IPS DF 4.7 (cell line): ENCODE results near the gene RNF220.

Source experiments
- DNase-seq: peaks from one replicate; pipeline ENCODE4 v3.0.0-alpha.2; 2013; ENCODE audit warnings: low spot score; ENCODE audit errors: extremely low read depth

RNF220 gene

DNA sequence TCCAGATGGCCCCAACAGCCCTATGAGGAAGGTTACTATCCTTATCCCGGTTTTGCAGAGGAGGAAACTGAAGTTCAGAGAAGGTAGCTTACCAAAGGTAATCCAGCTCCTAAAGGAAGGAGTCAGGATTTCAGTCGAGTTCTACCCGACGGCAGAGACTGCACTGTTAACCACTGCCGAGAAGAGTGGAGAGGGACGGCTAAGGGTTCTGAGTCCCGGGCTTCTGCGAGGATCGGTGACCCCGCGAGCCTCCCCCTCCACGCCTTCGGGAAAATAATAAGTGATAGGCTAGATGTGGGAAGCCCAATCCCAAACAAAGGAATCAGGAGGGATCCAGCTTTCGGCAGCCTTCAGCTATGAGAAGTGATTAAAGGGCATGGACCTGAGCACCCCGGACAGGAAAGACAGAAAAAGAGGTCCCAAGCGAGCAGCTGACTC is 268.6 kb downstream of the RNF220 start:
- DNase-seq: no peak

DNA sequence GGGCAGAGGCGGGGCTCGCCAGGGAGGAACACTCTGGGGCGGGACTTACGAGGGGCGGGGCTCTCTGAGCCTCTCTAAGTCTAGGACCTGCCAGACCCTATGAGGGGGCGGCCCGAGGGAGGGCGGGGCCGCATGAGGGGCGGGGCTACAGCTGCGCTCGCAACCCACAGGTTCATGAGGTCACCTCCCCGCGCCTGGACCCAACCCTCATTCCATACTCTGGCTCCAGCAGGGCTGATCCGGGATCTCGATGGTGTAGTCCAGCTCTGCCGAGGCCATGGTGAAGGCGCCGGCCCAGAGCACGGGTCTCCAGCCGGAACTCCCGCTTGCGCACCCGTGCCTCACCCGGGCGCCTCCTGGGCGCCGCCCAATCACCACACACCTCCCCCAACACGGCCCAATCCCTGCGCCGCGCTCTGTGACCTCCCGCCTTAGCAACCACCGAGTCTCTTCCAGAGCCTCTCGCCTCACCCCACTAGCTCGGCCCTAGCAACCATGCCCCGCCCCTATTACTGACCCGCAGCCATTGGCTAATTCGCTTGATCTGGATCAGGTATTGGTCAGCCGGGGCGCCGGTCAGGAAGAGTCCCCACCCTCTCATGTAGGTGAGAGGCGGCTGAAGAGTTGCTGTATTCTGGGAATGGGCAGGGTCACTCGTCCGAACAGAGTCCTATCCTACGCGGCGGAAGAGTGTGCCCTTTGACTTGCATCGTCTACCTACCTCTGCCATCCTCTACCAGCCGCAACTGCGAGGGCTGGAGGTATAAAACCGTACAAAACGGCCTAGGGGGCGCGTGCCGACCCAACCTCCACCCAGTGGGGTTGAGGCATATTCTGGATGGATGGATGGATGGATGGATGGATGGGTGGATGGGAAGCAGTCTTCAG is 269.3 kb downstream of the RNF220 start, which contains the start of the genes ARMH1 and TMEM53:
Gene ARMH1, plus strand, starts transcription at position 602 of the 888 bp plus-strand sequence. CDS start 14,984 bp downstream, outside the sequence.
Gene TMEM53, minus strand, starts transcription at position 369 of the 888 bp plus-strand sequence. Its CDS starts 90 bp downstream, at position 279.
- DNase-seq: peak; percentile 93

DNA sequence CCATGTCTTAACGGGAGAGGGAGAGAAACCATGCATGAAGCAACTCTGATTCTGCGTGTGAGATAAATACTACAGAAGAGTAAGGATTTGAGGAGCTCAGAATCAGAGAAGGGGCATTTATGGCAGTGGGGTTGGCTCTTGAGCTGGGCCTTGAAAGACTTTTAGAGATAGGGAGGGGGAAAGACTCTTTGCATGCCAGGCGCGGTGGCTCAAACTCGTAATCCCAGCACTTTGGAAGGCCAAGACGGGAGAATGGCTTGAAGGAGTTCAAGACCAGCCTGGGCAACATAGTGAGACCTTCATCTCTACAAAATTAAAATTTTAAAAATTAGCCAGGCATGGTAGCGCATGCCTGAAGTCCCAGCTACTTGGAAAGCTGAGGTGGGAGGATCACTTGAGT is 270.1 kb downstream of the RNF220 start:
- DNase-seq: no peak

DNA sequence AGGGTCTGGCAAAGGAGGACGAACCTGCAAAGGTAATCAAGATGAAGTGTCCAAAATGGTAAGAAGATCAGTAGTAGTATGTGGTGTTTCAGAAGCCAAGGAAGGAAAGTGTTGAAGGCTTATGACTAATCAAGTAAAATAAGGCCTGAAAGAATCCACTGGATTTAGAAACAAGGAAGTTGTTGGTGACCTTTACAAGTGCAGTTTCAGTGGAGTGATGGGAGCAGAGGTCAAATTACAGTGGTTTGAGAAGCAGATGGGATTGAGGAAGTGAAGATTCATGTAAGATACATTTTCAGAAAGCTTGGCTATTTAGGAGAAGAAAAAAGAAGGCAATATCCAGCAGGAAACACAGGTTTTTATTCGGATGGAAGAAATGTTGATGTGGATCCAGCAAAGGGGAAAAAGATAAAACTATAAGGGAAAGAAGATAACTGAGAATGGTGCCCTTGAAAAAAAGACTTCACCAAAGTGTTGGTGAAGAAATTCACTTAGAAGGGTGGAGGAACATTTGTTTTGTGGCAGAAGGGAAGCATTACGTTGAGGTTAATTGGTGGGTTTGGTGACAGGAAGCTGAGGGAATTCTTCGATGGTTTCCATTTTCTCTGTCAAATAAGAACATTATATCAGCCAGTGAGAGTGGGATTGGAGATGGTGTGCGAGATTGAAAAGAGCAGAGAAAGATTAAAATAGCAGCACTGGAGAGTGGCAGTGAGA is 271.6 kb downstream of the RNF220 start:
- no peak for DNase-seq

DNA sequence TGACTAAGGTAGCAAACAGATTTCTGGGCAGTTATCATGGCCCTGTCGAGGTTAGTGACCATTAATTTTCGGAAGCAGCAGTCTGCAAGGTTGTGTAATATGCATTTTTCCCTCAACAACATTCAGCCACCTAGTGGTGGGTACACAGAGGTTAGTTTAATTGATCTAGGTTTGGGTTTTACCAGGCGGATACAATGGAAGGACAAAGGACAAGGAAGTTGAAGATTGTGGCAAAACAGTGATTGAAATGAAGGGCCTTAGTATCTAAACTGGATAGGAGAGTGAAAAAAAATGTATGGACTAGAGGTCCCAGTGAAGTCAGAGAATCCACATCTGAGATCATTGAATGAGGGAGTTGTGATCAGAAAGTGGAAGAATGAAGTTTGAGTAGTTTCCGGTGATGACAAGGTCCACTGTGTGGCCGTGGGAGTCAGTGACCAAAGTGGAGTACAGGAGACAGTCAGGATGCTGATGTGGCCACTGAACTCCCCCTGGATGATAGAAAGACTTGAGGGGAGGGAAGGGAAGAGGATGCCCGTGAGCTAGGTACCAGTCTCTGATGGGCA is 272.2 kb downstream of the RNF220 start:
- no peak for DNase-seq

DNA sequence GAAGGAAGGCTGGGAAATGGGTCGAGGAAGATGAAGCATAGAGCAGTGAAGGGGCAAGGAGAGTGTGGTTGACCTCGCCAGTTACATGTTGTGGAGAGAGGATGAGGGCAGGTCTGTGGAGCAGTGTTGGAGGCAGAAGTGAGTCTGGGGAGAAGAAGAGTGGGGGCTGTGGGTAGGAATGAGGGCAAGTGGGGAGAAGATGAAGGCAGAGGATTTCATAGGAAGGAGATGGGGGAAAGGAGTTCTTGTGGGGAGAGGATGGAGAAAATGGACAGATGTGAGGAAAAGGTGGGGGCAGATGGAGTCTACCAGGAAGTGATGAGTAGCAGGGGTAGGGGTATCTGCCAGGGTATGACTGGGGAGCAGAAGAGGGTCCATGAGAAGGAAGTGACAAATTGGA is 273.1 kb downstream of the RNF220 start:
- DNase-seq: no peak

DNA sequence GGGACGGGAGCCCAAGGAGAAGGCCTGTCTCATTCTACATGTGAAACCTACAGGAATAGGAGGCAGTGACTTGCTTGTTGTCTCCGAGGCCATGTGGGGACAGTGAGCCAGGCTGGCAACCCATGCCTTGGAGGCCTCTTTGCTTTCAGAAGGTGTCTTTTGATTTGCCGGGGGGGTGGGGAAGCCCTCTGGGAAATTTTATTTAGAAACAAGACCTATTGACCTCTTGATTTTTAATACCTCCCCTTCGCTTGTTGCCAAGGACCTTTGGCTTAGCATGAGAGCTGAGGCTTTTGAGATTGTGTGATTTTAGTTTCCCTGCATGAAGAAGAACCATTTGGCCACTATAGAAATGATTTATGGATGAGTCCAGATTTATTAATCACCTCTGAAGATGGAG is 273.6 kb downstream of the RNF220 start:
- DNase-seq: no peak

DNA sequence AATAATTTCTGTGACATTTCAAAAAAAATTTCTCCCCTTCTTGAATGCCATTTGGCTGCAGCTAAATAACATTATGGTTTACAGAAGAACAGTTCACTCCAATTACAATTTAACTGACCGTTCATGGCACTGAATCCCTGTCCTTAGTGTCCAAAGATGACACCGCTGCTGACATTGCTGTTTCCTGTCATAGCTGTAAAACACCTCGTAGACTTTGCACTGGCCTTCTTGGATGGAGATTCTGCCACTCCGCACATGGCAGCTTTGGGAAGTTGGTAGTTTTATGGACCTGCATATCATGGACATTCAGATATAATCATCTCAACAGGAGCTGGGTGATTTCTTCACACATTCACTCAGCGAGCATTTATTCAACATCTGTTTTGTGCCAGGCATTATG is 274.4 kb downstream of the RNF220 start:
- no peak for DNase-seq

DNA sequence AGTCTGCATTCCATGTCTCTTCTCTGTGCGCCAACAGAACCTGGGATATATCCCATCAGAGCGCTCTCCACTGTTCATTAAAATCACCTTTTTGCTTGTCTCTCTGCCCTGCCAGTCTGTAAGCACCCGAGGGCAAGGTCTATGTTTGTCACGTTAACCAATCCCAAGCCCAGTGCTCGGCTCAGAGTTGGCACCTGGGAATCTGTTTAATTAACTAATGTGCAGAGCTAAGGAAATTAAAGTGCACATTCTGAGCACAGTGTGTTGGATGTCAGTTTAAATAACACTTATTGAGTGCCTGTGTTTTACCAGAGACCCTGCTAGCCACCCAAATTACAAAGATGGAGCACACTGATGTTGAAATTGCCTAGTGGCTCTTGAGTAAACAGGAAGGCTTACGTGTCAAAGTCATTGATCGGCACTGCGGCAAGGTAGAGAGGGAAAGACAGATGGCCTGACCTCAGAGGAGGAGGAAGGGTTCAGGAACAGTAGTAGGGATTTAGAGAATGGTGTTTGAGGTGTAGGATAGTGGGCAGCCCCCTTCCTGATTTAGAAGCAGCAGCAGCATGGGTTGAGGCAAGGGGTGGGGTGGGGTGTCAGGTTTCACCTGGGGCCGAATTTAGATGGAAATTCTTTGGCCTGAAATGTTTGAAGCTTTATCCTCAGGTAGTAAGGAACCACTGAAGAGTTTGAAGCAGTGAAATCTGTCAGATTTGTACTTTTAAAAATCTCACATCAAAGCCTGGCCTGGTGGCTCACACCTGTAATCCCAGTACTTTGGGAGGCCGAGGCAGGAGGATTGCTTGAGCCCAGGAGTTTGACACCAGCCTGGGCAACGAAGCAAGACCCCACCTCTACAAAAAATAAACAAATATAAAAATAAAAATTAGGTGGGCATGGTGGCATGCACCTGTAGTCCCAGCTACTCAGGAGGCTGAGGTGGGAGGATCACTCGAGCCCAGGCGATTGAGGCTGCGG is 277.1 kb downstream of the RNF220 start:
- no peak for DNase-seq

DNA sequence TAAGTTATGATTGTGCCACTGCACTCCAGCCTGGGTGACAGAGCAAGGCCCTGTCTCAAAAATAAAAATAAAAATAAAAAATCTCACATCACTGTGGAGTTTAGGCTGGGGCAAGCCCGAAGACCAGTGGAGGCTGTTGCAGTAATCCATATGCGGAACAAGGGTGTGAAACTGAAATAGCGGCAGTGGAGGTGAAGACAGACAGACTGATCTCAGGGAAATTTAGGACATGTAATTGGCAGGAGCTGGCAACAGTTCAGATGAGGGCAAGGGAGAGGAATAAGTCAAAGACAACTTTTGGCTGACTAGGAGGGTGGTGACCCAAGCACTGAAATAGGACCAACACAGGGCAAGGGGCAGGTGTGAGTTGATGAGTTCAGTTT is 277.8 kb downstream of the RNF220 start:
- DNase-seq: no peak

DNA sequence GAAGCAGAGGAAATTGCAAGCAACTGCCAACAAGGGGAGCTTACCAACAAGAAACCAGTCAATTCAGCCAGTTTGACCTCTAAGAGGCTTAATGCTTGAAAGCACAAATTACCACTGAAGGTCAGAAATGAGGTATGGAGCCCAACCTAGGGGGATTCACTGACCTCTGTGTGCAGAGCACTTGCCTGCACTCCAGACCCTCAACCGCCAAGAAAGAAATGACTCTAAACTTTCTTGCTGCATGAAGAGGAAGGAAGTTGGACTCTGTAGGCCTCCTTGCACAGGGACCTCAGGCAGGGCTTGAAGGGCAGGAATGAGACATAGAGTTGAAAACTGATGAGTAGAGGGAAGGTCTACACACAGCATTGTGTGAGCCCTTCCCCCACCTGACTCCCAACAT is 279.5 kb downstream of the RNF220 start:
- DNase-seq: no peak

DNA sequence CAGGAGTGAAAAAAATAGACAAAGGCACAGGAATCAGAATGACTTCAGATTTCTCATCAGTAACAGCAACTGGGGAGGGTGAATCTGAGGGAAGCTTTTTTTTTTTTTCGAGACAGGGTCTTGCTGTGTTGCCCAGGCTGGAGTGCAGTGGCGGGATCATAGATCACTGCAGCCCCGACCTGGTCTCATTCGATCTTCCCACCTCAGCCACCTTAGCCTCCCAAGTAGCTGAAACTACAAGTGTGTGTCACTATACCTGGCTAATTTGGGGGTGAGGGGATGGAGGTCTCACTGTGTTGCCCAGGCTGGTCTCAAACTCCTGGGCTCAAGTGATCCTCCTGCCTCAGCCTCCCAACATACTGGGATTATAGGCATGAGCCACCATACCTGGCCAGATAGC is 280.2 kb downstream of the RNF220 start:
- no peak for DNase-seq

DNA sequence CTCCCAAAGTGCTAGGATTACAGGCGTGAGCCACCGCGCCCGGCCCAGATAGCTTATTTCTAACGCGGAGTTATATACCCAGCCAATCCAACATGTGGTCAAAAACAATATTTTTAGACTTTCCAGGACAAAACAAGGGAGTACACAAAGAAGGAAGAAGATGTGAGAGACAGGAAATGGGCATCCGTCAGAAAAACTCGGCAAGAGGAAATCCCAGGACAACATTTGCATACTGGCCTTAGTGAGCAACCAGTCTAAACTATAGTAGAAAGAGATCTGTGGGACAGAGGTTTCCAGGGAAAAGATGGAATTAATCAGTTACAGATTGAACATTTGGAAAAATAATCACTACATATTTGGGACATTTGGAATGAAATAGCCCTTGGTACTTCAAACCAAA is 280.8 kb downstream of the RNF220 start:
- DNase-seq: no peak

DNA sequence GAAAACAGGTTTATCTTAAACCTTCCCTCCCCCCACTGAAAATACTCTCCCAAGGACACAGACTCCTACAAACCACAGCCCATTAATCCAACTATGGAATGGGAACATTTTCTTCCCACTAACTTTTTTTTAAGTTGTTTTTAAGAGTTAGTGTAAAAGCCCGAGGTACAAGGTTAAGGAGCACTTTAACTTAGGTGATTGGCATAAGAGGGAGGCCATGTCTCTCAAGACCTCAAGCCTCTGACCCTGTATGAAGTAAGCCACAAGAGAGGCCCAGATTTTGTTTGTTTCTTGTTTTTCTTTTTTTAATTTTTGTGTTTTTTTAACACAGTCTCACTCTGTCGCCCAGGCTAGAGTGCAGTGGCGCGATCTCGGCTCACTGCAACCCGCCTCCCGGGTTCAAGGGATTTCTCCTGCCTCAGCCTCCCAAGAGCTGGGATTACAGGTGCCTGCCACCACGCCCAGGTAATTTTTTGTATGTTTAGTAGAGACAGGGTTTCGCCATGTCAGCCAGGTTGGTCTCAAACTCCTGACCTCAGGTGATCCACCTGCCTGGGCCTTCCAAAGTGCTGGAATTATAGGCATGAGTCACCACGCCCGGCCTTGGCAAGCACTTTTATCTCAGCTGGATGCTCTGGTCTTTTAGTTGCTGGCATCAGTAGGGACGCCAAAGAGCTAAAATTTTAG is 283.8 kb downstream of the RNF220 start:
- no peak for DNase-seq

DNA sequence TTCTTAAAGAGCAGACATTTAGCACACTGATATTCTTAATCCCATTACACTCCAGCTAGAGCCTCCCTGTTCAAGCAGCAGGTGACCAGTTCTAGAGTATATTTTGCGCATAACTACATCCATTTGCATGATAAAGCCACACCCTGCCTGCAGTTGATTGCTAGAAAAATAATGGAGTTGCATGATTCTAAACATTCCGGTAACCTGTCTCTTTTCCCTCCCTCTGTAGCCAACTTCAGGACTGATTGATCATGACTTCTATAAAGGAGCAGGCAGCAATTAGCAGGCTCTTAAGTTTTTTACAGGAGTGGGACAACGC is 284.4 kb downstream of the RNF220 start:
- no peak for DNase-seq

DNA sequence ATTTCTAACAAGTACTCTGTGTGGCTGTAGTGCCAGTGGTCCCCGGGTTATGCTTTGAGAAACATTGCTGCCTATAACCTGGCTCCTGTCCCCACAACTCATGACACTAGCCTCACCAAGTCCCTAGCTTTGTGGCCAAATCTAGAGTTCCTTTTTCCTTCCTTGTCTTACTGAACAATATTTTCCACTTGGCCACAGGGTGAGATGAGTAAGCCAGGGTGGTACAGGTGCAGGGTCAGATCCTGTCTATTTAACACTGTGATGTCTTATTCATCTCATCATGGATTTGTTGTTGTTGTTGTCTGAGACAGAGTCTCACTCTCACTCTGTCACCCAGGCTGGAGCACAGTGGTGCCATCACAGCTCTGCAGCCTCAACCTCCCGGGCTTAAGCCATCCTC is 288.1 kb downstream of the RNF220 start:
- no peak for DNase-seq

DNA sequence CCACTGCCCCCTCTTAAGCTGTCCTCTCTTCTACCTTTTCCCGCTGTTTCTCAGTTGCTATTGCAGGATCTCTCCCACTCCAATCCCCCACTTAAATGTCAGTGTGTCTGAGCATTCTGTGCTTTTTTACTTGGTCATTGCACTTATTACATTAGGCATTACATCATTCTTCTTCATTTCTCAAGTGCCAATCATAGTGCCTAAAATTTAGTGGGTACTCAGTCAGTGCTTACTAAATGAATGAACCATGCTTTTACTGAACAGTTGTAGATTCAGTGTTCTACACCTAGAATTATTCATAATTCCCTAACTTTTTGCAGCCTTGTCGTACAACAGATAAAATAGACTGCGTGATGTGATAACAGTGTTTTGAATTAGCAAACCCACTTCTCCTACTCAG is 288.8 kb downstream of the RNF220 start:
- DNase-seq: no peak

DNA sequence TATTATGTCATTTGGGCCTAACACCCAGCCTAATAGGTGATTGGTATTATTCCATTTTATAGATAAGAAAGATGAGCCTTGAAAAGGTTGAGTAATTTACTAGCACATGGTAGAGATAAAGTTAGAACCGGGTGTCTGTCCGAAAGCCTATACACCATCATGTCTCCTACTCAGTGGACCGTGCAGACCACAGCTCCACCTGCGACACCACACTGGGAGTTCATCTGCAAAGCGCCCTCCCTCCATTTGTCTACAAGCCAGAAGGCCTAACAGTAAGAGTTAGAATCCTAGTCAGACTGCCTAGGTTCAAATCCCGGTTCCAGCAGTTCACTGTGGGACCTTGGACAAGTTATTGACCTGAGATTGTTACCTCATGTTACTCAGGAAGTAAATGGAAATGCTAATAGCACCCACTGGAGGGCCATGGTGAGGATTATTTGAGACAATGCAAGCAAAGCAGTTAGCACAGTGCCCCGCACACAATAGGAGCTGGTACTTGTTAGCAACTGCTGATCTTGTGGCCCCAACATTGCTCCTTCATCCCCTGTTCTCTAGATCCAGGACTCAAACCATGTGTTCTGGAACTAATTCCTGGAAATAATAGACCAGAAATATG is 289.9 kb downstream of the RNF220 start:
- DNase-seq: no peak

DNA sequence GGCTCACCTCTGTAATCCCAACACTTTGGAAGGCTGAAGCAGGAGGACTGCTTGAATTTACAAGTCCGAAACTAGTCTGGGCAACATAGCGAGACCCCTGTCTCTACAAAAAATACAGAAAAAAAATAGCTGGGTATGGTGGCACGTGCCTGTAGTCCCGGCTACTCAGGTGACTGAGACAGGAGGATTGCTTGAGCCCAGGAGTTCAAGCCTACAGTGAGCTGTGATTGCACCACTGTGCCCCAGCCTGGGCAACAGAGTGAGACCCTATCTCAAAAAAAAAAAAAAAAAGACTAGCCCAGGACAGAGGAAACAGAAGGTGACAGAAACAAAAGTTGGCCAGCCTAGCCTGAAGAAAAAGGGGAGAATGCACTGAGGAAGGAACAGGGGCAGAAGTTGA is 290.6 kb downstream of the RNF220 start:
- no peak for DNase-seq

DNA sequence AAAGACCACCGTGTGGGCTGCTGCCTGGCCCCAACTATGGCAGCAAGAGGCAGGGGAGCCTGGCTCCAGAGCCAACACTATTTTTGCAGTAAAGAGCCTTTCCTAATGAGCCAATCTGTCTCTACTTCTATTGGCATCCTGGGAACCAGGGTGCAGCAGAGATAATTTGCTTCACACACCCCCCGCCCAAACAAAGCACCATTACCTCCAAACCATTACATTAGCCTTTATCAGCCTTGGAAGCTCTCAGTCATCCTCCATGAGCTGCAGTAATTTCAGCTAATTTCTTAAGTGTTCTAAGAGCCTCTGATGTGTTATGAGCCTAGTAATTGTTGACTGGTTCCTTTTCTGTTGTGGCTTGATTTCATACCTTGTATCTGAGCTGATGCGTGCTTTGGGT is 291.0 kb downstream of the RNF220 start:
- no peak for DNase-seq
